HG02588 (cell line): ENCODE data around the gene ADGRF4.

ENCODE experiments used
- ATAC-seq: cut with Tn5 transposase; IDR thresholded peaks from one replicate; pipeline ENCODE4 v1.9.1; 2021; ENCODE audit warnings: mild to moderate bottlenecking, moderate library complexity; ENCODE audit not compliant: unreplicated experiment

The ADGRF4 gene, protein sequence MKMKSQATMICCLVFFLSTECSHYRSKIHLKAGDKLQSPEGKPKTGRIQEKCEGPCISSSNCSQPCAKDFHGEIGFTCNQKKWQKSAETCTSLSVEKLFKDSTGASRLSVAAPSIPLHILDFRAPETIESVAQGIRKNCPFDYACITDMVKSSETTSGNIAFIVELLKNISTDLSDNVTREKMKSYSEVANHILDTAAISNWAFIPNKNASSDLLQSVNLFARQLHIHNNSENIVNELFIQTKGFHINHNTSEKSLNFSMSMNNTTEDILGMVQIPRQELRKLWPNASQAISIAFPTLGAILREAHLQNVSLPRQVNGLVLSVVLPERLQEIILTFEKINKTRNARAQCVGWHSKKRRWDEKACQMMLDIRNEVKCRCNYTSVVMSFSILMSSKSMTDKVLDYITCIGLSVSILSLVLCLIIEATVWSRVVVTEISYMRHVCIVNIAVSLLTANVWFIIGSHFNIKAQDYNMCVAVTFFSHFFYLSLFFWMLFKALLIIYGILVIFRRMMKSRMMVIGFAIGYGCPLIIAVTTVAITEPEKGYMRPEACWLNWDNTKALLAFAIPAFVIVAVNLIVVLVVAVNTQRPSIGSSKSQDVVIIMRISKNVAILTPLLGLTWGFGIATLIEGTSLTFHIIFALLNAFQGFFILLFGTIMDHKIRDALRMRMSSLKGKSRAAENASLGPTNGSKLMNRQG

GRCh38 chr6:47698342-47698787 lies at the start of gene ADGRF4:
TSS of gene ADGRF4 (plus strand) at chr6:47698580. CDS start at chr6:47707246, 8,666 bp downstream.
- ATAC-seq: no peak

GRCh38 chr6:47650553-47651432 lies 47.6 kb upstream of the ADGRF4 start:
- ATAC-seq: no peak

- no peak for ATAC-seq
These were observed 46.9 kb upstream of the ADGRF4 start for GRCh38 chr6:47651505-47651944.

- ATAC-seq: no peak
These were observed 44.7 kb upstream of the ADGRF4 start for GRCh38 chr6:47653706-47654105.

GRCh38 chr6:47654255-47654654 lies 44.1 kb upstream of the ADGRF4 start:
- ATAC-seq: no peak

DNA sequence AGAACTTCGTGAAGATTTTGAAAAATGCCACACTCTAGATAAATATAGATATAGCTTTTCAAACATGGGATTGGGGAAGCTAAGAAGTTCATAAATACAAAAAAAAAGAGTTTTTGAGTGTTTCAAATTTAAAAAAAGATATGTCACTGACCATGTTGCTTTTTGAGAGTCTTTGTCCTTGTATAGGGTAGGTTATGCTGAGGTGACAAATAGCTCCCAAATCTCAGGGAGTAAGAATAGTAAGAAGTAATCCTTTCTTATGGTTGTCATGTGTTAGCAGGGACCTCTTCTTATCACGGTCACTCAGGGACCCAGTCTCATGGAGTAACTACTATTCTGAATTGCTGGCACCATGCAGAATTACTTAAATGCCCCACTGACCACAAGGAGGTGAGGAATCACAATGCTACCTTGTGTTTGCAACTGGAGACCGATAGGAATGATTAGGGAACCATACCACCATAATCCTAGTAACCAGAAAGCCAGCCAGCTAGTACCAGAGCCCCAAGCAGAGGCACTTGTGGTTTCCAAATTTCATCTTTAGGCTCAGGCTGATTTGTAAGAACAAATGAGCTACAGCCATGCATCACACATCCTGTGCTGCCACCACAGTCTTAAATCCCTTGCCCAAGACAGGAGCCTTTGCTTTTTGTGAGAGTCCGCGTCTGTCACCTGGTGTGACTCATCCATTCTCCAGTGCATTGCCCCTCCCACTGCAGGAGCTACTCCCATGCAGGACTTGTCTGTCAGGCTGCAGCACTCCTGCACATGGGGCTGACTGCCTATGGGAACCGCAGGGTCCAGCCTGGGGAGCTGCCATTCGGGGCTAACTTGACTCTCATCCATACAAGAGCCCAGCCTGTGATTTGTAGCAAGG lies 42.4 kb upstream of the ADGRF4 start:
- no peak for ATAC-seq

DNA sequence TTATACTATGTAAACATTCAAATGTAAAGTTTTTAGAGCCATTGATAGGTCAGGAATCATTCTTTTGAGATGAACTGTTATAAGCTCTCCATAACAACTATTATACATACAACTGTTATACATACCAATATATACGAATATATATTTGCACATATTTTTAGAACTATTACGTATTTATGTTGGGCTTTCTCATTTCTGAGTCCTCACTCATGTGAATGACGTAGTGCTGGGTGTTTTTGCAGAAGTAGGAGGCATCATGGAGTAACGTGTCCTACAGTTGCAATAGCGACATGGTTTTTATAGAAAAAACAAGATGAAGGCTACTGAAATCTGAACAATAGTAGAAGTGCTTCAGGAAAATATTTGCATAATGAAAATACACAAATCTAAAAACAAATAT lies 36.4 kb upstream of the ADGRF4 start:
- ATAC-seq: no peak

GRCh38 chr6:47663462-47664216 lies 34.7 kb upstream of the ADGRF4 start:
- no peak for ATAC-seq

DNA sequence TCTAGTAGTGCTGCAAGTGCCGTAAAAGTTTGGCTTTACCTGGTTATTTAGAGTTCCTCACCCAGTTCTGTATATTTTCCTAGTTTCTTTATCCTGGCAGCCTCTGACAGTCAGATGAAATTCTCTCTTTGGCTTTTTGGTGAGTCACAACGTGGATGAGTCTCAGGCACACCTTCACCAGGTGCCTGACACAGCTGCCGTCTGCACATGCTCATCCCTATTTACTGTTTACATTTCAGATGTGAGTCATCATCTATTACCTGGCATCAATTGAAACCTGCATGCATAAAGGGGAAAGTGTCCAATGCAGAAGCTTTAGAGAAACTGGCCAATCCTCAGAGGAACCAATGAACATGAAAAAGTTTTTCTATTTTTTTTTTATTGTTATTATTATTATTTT lies 33.3 kb upstream of the ADGRF4 start:
- no peak for ATAC-seq

DNA sequence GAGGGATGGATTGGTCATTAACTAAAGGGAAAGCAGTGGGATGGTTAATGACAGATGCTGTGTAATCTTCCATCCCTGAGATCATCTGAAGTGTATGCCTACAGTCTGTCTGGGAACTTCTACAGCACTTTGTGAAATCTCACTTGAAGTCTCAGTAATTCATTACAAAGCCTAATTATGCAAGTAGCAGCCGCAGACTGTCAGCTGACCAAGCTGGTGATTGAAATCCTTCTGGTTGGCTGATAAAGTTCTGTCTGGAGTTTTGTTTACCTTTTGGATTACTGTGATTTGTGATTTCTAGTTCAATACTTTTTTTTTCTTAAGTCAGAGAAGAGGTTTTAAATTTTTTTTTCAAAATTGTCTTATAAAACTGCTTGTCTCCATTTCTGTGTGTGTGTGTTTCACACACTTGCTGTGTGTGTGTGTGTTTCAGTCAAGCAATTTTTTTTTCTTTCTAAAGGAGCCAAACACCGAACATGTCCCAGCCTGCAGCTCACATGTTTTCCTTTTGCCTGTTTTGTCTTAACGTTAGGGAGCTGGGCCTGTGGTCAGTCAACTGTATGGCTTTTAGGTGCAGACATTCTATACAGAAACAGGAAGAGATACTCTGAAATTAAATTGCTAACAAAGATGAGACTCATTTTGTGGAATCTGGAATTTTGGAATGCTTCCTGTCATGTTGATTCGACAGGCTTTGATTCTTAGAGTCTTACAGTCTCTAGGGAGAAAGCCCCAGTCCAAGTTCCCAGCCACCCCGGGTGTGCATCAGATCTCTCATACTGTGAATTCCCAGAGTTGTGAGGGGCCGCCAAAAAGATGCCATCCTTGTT lies 28.5 kb upstream of the ADGRF4 start:
- no peak for ATAC-seq

DNA sequence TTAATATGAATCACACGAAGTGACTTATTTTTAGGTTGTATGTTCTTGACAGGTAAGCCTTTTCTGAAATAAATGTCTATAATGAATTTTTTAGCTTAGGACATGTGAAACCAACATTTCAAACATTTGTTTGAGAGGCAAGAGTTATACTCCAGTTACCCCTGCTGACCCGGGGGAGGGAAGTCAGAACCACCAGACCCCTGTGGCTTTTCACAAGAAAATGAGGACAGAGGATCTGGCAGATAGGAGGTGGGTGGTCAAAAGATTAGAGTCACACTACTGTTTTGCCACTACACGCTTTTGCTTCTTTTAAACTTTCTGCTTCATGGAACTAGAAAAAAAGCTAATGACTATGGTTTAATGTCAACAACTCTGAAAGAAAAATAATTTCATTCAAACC lies 27.5 kb upstream of the ADGRF4 start:
- ATAC-seq: no peak

- ATAC-seq: no peak
These were observed 26.6 kb upstream of the ADGRF4 start for GRCh38 chr6:47671777-47672176.

DNA sequence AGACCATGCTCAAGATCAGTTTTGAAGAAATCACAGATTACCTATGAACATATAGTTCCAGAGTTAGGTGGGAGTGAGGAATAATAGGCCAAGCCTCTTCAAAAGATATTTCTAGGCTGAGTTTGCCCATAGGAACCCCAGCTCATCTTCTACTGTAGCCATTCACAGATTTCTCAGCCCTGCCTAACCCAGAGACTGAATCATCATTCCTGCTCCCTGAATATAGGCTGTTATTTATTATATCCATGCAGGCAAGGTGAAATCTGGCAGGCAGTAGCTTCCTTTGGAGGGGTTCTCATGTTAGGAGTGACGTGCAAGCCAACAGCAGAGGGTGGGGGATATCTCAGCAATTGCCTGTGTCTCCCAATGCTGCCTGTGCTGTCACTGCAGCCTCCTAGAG lies 25.6 kb upstream of the ADGRF4 start:
- no peak for ATAC-seq

GRCh38 chr6:47674673-47675072 lies 23.7 kb upstream of the ADGRF4 start:
- no peak for ATAC-seq

DNA sequence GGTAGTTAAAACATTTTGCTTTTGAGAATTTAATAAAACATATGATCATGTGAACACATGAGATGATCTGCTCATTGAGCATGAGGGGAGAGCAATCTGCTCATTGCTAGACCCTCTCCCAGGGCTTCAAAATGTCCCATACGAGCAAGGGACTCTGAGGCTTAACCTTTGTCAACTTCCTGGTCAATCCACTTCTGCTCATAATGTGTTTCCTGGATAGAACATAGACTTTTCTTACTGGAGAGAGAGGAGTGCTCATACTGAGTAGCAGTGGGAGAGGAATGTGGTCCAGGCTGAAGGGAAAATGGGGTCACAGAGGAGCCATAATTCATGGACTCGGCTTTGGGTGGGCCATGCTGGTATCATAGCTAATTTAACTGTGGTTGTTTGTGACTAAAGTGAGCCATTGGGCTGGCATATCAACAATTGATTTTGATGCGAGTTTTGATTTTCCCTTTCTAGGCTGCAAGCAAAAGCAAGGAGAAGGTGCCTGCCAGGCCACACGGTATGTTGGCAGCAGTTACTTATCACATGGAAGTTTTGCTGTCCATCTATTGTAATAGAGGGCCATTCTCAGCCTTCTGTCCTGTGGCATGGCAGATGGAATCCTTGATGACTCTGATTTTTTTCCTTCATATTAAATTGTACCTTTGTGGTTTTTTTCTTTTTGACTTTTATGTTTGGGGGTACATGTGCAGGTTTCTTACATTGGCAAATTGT lies 20.8 kb upstream of the ADGRF4 start:
- ATAC-seq: no peak

GRCh38 chr6:47678739-47679138 lies 19.6 kb upstream of the ADGRF4 start:
- no peak for ATAC-seq

DNA sequence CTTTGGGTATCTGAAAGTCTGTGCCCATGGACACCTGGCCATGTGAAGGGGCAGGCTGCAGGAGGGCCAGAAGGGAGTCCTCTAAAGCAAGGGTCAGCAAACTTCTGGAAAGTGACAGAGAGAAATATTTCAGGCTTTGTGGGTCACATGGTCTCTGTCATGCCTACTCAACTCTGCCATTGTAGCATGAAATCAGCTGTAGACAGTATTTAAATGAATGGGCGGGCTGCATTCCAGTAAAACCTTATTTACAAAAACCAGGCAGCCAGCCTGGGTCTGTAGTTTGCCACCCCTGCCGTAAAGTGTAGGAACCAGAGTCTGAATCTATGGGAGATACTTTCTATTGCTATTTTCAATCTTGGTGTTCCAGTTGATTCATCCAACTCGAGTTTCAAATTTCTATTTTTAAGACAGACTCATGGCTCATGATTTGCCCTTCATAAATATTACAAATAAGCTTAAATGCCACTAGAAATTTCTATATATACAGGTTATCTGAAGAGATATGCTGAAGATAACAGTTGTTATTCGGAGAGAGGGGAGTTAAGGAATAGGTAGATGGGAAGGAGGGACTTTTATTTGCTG lies 19.0 kb upstream of the ADGRF4 start:
- ATAC-seq: no peak

DNA sequence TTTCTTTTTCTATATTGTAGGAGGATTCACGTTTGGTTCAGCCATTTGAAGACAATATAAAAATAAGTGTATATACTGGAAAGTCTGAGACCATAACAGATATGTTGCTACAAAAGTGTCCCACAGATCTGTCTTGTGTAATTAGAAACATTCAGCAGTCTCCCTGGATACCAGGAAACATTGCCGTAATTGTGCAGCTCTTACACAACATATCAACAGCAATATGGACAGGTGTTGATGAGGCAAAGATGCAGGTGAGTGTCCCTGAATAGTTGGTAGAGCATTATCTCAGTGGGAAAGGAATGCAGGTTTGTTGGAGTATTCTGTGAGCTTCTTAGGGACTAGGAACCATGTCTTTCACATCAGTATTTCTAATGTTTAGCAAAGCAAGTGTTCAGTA lies 18.3 kb upstream of the ADGRF4 start:
- ATAC-seq: no peak
